HG03442 (cell line): ENCODE measurements around the gene LENG9.
"Not testable (repeated sequence)": the region's sequence is repeated elsewhere in the genome, so short reads cannot be mapped to it uniquely, and the experiment has no call there.

Experiments used
- ATAC-seq: cut with Tn5 transposase; IDR thresholded peaks from one replicate; pipeline ENCODE4 v1.9.1; 2021; ENCODE audit warnings: mild to moderate bottlenecking, moderate library complexity; ENCODE audit not compliant: unreplicated experiment

Gene LENG9

GRCh38 chr19:54459282-54460229 lies 4.0 kb downstream of the LENG9 start:
- no peak for ATAC-seq

GRCh38 chr19:54458648-54459281 lies 4.8 kb downstream of the LENG9 start:
- no peak for ATAC-seq

GRCh38 chr19:54457773-54458647 lies 5.6 kb downstream of the LENG9 start:
- no peak for ATAC-seq

- no peak for ATAC-seq
Observed at GRCh38 chr19:54456423-54457373, 6.9 kb downstream of the LENG9 start.

GRCh38 chr19:54455786-54456422 lies 7.7 kb downstream of the LENG9 start:
- no peak for ATAC-seq

- ATAC-seq = no peak
Observed at GRCh38 chr19:54454781-54455675, 8.6 kb downstream of the LENG9 start.

- no peak for ATAC-seq
Observed at GRCh38 chr19:54453921-54454780, 9.4 kb downstream of the LENG9 start.

GRCh38 chr19:54452626-54453025 lies 11.0 kb downstream of the LENG9 start:
- no peak for ATAC-seq

GRCh38 chr19:54451997-54452396 lies 11.6 kb downstream of the LENG9 start:
- no peak for ATAC-seq

GRCh38 chr19:54451331-54451871 lies 12.2 kb downstream of the LENG9 start:
- no peak for ATAC-seq

- no peak for ATAC-seq
Observed at GRCh38 chr19:54449701-54450069, 13.9 kb downstream of the LENG9 start.

GRCh38 chr19:54448774-54449700 lies 14.5 kb downstream of the LENG9 start, which contains the start of gene LENG8:
TSS of gene LENG8 (plus strand) at chr19:54449199. CDS start at chr19:54451345, 2,146 bp downstream.
- ATAC-seq = peak; percentile 84

GRCh38 chr19:54448040-54448773 lies 15.4 kb downstream of the LENG9 start:
- no peak for ATAC-seq

- ATAC-seq = not testable (repeated sequence)
Observed at GRCh38 chr19:54446349-54446748, 17.2 kb downstream of the LENG9 start.

GRCh38 chr19:54444737-54445136 lies 18.8 kb downstream of the LENG9 start:
- no peak for ATAC-seq

GRCh38 chr19:54440641-54441040 lies 22.9 kb downstream of the LENG9 start:
- no peak for ATAC-seq
